CD1c-positive myeloid dendritic cell (primary cell): ENCODE data around the gene RTP4.
"Not testable (repeated sequence)": the region's sequence is repeated elsewhere in the genome, so short reads cannot be mapped to it uniquely, and the experiment has no call there.

Source experiments
- DNase-seq: peaks from one replicate; pipeline ENCODE4 v3.0.0-alpha.2; 2016; ENCODE audit errors: extremely low spot score

Gene RTP4

DNA sequence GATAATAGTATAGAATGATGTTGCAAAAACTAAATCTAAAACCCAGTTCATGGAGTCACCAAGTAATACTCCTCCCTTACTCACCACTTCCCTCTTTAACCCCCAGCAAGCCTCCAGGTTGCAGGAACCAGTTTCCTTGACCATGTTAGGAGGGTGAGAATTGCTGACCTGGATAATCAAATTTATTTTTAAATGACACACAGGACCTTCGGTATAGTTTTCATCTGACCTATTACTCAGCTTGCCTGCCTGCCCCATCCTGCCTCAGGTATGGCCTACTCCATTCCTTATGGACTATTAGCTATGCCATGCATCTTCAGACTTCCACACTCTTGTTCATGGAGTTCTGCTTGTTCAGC is 883 bp downstream of the RTP4 start:
- peak; percentile 40 for DNase-seq

DNA sequence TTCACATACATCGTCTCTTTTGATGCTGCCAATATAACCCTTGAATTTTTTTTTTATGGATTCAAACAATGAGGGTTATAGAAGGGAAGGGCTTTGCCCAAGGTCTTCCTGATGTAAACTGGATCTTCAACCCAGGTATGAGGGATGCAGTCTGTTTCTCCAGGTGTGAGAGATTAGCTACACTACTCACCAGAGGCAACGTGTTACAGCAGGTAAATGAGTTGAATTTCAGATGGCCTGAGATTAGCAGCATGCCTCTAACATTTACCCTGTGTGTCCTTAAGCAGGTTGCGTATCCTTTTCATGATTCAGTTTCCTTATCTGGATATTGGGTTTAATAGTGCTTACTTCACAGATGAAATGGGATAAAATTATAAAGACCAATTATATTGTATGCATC is 1.9 kb downstream of the RTP4 start:
- DNase-seq: no peak

DNA sequence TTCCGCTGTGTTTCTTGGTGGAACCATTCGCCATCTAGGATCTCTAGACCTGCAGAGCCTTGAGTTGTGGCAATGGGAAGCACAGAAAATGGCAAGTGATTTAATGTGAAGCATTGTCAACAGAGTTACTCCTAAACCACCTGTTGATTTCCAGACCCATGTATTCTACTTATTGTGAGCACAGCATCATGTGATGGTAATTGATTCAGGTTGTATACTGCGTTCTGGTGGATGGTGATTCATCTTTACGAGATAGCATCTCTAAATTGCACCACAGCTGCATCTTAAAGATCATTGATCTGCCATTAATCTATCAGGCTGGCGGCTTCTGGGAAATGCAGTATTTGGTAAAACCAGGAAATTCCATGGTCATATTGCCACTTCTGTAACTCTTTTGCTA is 7.4 kb downstream of the RTP4 start:
- no peak for DNase-seq

DNA sequence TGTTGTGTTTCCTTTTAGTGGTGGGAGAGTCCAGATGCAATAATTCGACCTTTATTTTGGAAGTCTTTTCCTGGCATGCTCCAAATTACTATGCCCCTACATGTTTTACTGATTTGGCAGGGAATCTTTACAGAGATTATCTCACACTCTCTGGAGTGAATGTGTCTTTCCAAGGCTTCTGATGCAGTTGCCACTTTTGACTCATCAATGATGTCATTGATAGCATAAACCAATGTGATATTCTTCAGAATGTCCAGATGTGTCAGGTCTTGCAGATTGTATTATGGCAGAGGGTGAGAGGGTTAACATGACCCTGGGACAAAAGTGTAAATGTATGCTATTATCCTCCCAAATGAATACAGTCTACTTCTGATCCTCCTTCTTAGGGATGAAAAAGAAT is 9.7 kb downstream of the RTP4 start:
- no peak for DNase-seq

DNA sequence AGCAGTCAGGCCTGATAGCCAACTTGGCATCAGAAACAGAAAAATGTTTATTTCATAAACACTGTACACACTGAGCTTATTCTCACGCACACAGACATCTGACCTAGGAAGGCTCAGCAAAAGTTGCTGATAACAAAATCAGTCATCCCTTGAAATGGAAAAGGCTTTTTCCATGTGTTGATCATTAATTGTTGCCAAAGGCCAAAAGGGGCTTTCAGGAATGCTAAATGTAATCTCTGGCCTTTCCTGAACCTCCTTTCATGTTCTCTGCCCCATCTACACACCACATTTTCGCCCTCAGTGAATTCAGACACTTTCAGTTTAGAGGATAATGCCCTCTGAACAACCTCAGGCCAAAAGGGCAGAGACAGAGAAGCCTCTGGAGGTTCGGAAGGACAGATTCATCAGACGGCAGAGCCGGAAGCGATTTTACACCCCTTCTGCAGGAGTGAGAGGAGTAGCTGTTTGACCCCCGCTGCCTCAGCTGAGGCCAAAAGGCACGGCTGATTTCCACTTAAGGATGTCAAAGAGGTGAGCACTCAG is 14.5 kb downstream of the RTP4 start:
- no peak for DNase-seq

DNA sequence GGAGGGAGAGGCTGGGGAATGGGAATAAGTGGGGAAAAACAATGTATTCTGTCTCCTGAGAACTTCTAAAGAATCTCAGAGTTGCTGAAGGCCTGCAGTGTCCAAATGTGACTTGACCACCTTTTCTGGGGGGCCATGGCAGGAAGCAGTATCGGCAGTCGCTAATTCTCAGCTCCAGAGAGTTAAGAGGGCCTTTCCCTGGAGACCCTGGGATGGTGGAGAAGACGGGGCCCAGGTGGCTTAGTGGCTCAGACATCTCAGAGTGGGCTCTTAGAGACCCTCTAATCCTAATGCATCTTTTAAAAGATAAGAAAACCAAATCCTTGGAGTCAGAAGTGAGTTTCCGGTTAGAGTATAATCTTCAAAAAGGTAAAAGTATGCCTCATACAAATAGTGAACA is 15.1 kb downstream of the RTP4 start:
- no peak for DNase-seq

DNA sequence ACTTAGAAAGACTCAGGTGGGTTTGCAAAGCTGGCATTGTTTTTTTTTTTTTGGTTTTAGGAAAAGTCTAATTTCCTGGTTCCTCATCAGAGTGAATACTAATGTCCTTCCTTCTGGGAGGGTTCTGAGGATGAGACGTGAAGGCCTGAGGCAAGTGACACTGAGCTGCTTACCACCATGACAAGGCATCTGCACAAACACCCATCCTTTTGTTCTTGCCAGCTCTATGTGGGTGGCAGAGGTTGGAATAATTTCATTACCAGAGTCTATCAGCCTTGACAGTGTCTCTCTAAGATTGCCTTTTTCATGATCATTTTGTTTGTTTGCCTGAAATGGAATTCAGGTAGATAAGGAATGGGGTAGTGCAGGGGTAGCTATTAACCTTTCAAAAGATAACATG is 17.1 kb downstream of the RTP4 start:
- no peak for DNase-seq

DNA sequence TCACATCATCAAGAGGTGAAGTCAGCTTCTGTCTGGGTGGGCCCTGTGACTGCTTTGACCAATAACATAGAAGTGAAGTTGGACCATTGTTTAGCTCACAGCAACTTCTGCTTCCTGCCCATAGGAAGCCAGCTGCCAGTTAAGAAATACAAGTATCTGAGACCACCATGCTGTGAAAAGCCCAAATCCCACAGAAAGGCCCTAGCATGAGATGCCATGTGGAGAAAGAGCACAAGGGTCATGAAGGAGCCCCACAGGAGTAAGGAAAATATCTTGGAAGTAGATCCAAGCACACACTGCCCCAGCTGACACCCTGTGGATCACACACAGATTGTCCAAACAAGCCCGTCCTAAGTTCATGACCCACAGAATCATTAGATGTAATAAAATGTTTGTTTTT is 28.5 kb downstream of the RTP4 start:
- DNase-seq: no peak

DNA sequence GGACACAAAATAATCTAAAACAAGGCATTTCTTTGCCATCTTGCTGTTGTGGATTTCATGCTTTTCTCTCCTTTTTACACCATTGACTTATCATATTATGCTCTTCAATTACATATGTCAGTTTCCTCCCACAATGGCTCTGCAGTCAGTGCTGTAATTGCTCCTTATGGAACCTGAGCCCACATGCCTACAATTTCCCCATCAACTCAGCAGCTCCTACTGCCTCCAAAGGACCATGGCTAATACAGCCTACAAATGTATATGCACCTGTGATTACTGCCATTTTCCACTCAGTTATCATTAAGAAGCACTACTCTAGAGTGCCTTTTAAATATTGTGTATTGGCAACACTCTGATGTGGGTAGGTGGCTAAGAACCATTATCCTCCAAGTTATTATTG is 30.8 kb downstream of the RTP4 start:
- DNase-seq: no peak

DNA sequence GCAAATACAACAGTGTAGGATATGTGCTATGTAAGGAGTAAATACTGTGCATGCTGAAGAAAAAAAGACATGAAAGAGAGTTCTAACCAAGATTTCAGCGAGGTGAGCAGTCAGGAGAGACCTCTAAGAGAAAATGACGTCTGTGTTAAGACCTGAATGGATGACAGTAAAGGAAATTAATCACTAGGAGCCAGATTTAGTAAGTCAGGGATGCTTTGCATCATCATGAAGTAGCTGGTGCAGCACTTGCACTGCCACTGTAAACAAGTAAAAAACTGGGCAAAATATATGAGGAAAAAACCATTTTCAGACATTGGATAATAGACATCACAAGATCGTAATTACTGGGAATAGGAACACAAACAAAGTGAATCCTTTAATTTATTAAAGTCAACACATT is 32.6 kb downstream of the RTP4 start:
- no peak for DNase-seq

DNA sequence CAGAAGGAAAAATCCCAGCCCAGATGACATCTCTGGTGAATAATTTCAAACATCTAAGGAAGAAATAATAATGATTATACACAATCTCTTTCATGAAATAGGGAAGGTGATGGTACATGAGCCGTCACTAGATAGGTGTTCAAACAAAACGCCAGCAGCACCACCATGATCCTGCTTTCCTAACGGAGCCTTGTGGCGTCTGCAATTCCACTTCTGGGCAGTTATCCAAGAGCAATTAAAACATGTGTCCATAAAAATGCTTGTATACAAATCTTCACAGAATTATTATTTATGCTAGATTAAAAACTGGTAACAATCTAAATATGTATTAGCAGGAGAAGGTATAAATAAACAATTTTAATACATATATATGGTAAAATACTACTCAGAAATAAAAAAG is 33.7 kb downstream of the RTP4 start:
- DNase-seq: no peak

DNA sequence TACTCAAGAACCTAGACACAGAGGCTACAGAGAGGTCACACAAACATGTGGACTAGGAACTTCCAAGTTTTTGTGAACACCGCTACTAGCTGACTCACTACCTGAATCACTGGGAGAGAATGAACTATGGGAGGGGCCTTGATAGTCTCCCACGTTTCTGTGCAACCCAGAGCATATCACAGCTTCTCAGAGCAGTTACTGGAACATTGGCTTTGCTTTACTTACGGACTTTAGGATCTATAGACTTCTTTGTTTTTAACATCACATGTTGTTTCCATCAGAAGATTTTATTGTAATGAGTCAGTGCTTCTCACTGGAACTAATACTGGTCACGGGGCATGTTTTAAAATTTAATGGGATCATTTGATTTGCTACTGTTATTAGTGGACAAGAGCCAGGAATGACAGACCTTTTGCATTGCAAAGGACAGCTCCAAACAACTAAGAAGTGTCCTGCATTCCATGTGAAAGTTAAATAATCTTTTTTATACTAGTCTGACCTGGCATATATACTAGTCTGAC is 35.6 kb downstream of the RTP4 start:
- no peak for DNase-seq

DNA sequence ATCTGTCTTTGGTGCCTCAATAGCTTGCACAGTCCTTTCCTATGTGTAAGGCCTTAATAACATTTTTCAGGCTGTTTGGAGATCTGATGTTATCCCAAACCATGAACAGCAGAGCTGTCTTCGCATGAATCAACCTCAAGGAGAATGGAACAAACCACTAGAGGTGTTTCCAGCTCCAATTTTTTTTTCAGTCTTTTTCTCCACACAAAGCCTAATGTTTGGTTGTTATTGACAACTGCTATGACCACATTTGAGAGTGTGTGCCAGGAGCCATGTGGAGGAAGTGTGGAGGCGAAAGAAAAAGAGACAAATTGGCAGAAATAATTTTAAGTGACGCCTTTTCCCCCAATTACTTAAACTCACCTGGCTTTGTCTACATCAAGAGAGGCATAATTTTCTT is 38.7 kb downstream of the RTP4 start:
- no peak for DNase-seq

DNA sequence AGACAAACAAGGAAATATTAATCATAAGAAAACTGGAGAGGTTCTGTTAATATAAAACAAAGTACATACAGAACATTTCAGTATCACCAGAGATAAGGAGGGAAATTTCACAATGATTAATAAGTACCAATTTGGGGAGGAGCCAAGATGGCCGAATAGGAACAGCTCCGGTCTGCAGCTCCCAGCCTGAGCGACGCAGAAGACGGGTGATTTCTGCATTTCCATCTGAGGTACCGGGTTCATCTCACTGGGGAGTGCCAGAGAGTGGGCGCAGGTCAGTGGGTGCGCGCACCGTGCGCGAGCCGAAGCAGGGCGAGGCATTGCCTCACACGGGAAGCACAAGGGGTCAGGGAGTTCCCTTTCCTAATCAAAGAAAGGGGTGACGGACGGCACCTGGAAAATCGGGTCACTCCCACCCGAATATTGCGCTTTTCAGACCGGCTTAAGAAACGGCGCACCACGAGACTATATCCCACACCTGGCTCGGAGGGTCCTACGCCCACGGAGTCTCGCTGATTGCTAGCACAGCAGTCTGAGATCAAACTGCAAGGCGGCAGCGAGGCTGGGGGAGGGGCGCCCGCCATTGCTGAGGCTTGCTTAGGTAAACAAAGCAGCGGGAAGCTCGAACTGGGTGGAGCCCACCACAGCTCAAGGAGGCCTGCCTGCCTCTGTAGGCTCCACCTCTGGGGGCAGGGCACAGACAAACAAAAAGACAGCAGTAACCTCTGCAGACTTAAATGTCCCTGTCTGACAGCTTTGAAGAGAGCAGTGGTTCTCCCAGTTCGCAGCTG is 44.0 kb downstream of the RTP4 start:
- DNase-seq: not testable (repeated sequence)
